Glutamatergic neuron (in vitro differentiated cells): Measurements from ENCODE around the gene CCDC33. TPM values are rescaled to one million over a fixed set of nuclear protein-coding genes. Genes with fewer than 3 reads are reported as not detected.
"Not testable (repeated sequence)": the region's sequence is repeated elsewhere in the genome, so short reads cannot be mapped to it uniquely, and the experiment has no call there.

Source experiments
- DNase-seq: peaks from one replicate; pipeline ENCODE4 v3.0.0; 2022
- H3K27ac Mint-ChIP-seq: one replicate; pipeline ENCODE4 v1.8.0; 2020; ENCODE audit warnings: mild to moderate bottlenecking, mixed read lengths, inconsistent platforms; ENCODE audit not compliant: unreplicated experiment
- H3K27me3 Mint-ChIP-seq: one replicate; pipeline ENCODE4 v1.8.0; 2020; ENCODE audit warnings: mild to moderate bottlenecking, moderate library complexity, mixed read lengths, inconsistent platforms; ENCODE audit not compliant: unreplicated experiment
- H3K36me3 Mint-ChIP-seq: one replicate; pipeline ENCODE4 v1.8.0; 2020; ENCODE audit warnings: mild to moderate bottlenecking, mixed read lengths, inconsistent platforms; ENCODE audit not compliant: unreplicated experiment
- H3K4me1 Mint-ChIP-seq: one replicate; pipeline ENCODE4 v1.8.0; 2020; ENCODE audit warnings: mild to moderate bottlenecking, low read depth, mixed read lengths, inconsistent platforms; ENCODE audit not compliant: unreplicated experiment
- H3K4me3 Mint-ChIP-seq: one replicate; pipeline ENCODE4 v1.8.0; 2020; ENCODE audit warnings: mild to moderate bottlenecking, mixed read lengths, inconsistent platforms; ENCODE audit not compliant: unreplicated experiment
- H3K9me3 Mint-ChIP-seq: one replicate; pipeline ENCODE4 v1.8.0; 2020; ENCODE audit warnings: mild to moderate bottlenecking, moderate library complexity, mixed read lengths, inconsistent platforms; ENCODE audit not compliant: unreplicated experiment
- total RNA-seq: library from RNA; stranded (reverse); fragmentation: NEBNext Ultra II Directional; extraction: Animal tissue kit (Norgen Biotek cat#: 25700); gene quantifications from one replicate; pipeline ENCODE4 v1.2.1, GENCODE V29; 2021; ENCODE audit not compliant: unreplicated experiment
- TF ChIP-seq, protein P1 (sequence below): fragments of 200-600 bp; sonication (generic); IDR thresholded peaks from one replicate; pipeline ENCODE4 v1.5.0; 2021; ENCODE audit not compliant: partially characterized antibody, unreplicated experiment

CCDC33 gene
- total RNA-seq, 1 donor from 2014 or later: 0.49 TPM

DNA sequence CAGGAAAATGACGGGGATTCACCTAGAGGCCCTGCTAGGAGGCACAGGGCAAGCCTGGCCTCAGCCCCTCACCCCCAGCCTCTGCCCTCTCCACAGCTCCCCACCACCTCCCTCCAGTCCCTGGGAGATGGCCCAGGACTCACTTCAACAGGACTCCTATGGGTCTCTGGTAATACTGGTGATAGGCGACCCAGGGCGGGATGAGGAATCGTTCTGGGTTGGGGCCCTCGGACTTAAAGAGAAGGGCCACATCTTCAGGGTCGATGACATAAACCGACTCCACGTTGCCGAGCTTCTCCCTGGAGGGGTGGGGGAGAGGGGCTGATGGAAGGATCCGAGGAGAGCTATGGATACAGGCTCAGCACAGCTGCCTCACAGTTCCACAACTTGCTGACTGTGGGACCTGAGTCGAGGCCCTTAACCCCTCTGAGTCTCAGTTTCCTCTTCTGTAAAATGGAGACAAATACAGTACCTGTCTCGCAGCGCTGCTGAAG lies 111.7 kb downstream of the CCDC33 start:
- Mint-ChIP-seq H3K9me3 (peaks cover 2% of the 10 kb centered on the region), H3K4me3 (no peak overlapping the region), H3K4me1 (no peaks in the 10 kb centered on the region)

DNA sequence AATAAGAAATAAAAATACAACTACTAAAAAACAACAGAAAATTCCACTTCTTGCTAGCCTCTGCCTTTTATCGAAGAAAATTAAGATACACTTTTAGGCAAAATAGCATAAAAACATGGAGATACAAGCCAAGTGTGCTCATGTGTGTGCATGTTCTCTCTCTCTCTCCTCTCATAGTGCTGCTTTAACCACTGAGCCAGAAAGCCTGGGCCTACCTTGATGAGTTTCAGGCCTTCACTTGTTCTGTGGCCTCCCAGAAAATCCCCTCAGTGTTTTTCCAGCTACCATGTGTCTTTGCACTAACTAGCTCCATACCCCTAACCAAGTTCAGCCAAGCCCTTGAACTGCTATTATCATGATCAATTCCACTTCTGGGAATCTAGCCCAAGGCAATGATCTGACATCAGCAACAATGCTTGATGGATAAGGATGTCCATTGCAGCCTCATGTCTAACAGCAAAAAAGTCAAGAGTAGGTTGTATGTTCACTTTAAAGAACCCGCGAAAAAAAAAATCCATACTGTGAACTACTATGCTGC lies 113.2 kb downstream of the CCDC33 start:
- H3K4me1 Mint-ChIP-seq: no peaks in the 10 kb centered on the region
- H3K27me3 Mint-ChIP-seq: peaks cover 6% of the 10 kb centered on the region
- peaks cover 13% of the 10 kb centered on the region for H3K36me3 Mint-ChIP-seq
- no peak for DNase-seq
- no peak overlapping the region for H3K27ac Mint-ChIP-seq
- peaks cover 6% of the 10 kb centered on the region for H3K9me3 Mint-ChIP-seq
- TF ChIP-seq, protein P1, sequence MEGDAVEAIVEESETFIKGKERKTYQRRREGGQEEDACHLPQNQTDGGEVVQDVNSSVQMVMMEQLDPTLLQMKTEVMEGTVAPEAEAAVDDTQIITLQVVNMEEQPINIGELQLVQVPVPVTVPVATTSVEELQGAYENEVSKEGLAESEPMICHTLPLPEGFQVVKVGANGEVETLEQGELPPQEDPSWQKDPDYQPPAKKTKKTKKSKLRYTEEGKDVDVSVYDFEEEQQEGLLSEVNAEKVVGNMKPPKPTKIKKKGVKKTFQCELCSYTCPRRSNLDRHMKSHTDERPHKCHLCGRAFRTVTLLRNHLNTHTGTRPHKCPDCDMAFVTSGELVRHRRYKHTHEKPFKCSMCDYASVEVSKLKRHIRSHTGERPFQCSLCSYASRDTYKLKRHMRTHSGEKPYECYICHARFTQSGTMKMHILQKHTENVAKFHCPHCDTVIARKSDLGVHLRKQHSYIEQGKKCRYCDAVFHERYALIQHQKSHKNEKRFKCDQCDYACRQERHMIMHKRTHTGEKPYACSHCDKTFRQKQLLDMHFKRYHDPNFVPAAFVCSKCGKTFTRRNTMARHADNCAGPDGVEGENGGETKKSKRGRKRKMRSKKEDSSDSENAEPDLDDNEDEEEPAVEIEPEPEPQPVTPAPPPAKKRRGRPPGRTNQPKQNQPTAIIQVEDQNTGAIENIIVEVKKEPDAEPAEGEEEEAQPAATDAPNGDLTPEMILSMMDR: no peak
- H3K4me3 Mint-ChIP-seq: no peak overlapping the region

More for the DNA sequence above, 111.7 kb downstream of the CCDC33 start:
- Mint-ChIP-seq H3K36me3 (peaks cover 9% of the 10 kb centered on the region), H3K27ac (no peak overlapping the region), H3K27me3 (peaks cover 6% of the 10 kb centered on the region)
- DNase-seq: no peak
- TF ChIP-seq, protein P1: no peak

DNA sequence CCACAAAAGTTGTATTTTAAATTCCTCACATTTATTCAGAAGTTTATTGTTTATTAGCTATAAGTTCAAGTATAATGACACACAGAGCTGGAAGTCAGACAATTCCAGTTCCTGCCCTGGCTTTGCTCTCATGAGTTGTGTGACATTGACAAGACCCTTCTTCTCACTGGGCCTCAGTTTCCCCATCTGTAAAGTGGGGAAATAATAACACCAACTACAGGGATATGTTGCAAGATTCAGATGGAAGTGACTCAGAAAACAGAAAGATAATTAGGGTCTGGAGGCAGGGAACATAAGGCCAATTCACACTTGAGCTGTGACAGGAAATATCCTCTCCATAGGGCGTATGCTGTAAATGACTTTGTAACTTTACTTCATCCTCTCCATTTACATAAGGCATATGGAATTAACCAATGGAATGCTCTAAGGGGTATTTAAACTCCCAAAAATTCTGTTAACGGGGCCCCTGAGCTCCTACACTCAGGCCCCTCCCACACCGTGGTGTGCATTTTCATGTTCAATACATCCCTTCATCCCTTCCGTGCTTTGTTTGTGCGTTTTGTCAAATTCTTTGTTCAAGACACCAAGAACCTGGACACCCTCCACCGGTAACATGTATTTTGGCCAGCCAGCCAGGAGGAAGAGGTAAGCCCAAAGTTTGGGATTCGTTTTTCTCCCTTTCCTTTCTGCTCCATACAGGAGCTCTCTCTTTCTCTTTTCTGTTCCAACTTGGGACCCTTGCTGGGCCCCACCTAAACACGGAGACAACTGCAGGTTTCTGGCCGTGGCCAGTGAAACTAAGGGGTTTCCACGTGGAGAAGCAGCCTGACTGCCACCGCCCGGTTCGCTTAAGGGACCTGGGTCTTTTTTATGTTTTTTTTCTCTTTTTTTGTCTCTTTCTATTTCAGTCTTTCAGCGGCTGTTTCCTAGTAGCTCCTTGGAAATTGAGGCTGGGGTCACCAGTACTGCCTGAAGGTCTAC lies 114.5 kb downstream of the CCDC33 start:
- no peaks in the 10 kb centered on the region for H3K4me1 Mint-ChIP-seq
- no peak overlapping the region for H3K4me3 Mint-ChIP-seq
- no peak for DNase-seq
- peaks cover 24% of the 10 kb centered on the region for H3K36me3 Mint-ChIP-seq
- H3K27me3 Mint-ChIP-seq: peaks cover 7% of the 10 kb centered on the region
- no peak overlapping the region for H3K27ac Mint-ChIP-seq
- peaks cover 12% of the 10 kb centered on the region for H3K9me3 Mint-ChIP-seq
- TF ChIP-seq, protein P1: no peak

DNA sequence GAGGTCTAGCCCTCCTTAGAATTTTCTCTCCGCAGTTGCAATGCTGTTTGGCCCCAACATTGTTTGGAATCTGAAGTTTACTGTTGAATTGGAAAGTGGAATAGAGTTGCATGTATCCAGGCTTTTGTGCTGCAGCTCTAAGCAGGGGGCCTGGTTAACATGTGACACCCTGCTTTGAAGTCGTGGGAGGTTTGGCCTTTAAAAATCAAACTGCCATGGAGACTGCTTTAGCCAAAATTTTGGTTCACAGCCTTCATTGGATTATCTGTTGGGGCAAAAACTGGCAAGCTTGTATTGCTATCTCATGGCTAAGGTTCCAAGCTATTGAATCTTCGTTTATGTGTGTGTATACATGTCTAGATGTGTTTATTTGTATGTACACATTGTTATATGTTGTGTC lies 115.5 kb downstream of the CCDC33 start:
- TF ChIP-seq, protein P1: no peak
- Mint-ChIP-seq H3K4me3 (no peak overlapping the region), H3K9me3 (peaks cover 12% of the 10 kb centered on the region), H3K36me3 (peaks cover 23% of the 10 kb centered on the region), H3K27me3 (peaks cover 4% of the 10 kb centered on the region), H3K27ac (no peak overlapping the region), H3K4me1 (no peaks in the 10 kb centered on the region)
- DNase-seq: no peak

DNA sequence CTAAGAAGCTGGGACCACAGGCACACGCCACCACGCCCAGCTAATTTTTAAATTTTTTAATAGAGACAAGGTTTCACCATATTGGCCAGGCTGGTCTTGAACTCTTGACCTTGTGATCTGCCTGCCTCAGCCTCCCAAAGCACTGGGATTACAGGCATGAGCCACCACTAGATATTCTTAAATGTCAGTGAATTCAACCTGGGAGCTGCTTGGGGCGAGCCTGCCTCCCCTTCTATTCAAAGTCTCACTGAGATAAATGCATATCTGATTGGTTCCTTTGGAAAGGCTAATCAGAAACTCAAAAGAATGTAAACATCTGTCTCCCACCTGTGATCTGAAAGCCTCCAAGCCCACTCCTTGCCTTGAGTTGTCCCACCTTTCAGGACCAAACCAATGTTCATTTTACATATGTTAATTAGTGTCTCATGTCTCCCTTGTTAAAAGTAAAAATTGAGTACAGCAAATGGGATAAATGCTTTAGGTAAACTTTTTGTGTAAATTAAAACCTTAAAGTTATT lies 116.3 kb downstream of the CCDC33 start:
- Mint-ChIP-seq H3K4me3 (no peak overlapping the region), H3K27ac (no peak overlapping the region), H3K9me3 (peaks cover 12% of the 10 kb centered on the region), H3K36me3 (peaks cover 23% of the 10 kb centered on the region), H3K4me1 (no peaks in the 10 kb centered on the region), H3K27me3 (peaks cover 3% of the 10 kb centered on the region)
- no peak for DNase-seq
- TF ChIP-seq, protein P1: no peak

DNA sequence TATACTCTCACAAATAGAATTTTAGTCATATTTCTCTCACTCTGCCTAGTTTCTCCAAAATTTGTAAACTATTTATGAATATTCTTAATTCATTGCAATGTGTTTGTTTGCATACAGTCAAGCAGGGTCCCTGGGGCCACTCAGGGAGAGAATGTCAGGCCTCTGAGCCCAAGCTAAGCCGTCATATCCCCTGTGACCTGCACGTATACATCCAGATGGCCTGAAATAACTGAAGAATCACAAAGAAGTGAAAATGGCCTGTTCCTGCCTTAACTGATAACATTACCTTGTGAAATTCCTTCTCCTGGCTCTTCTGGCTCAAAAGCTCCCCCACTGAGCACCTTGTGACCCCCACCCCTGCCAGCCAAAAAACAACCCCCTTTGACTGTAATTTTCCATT lies 117.9 kb downstream of the CCDC33 start:
- peaks cover 12% of the 10 kb centered on the region for H3K9me3 Mint-ChIP-seq
- not testable (repeated sequence) for H3K27me3 Mint-ChIP-seq, H3K4me3 Mint-ChIP-seq, DNase-seq, H3K27ac Mint-ChIP-seq, H3K4me1 Mint-ChIP-seq
- peaks cover 23% of the 10 kb centered on the region for H3K36me3 Mint-ChIP-seq

DNA sequence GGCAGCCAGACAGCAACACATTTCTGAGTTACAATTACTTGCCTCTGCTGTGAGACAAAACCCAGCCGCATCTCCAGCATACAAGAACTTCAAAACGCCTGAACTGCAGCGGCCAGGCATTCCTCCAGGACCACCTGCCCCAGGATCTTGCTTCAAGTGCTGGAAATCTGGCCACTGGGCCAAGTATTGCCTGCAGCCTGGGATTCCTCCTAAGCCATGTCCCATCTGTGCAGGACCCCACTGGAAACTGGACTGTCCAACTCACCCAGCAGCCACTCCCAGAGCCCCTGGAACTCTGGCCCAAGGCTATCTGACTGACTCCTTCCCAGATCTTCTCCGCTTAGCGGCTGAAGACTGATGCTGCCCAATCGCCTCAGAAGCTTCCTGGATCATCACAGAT lies 119.9 kb downstream of the CCDC33 start:
- not testable (repeated sequence) for H3K27me3 Mint-ChIP-seq, H3K4me1 Mint-ChIP-seq, DNase-seq, H3K4me3 Mint-ChIP-seq, H3K27ac Mint-ChIP-seq
- H3K9me3 Mint-ChIP-seq: peaks cover 12% of the 10 kb centered on the region
- peaks cover 23% of the 10 kb centered on the region for H3K36me3 Mint-ChIP-seq
